Measurements from ENCODE around the gene IL32. TPM values are rescaled to one million over a fixed set of nuclear protein-coding genes. Genes with fewer than 3 reads are reported as not detected.
A peak's percentile ranks its signal among the peaks of the same experiment; 100 is the strongest.

The IL32 gene
- total and polyA plus RNA-seq, 7 donors, result 90.5 to 749 (median 192) TPM

DNA sequence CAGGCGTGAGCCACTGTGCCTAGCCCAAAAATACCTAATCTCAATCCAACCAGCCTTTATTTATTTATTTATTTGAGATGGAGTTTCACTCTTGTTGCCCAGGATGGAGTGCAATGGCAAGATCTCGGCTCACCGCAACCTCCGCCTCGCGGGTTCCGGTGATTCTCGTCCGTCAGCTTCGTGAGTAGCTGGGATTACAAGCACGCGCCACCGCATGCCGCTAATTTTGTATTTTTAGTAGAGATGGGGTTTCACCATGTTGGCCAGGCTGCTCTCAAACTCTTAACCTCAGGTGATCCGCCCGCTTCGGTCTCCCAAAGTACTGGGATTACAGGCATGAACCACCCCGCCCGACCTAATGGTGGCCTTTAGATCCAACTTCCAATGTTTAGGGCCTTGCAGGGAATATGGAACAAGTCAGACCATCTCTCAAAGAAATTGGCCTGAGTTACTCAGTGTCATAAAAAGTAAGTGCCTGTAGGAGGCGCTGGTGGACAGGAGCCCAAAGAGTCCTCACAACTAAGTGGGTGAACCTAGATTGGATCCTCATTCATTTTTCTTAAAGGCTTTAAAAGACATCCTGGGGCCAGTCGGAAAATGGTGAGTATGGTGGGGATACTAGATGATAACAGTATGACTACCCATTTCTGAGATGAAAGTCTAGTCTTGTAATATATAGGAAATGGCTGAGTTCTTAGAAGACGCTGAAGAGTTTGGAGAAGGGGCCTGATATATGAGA is 29.0 kb downstream of the IL32 start:
- peaks cover 0 to 5% (median 0%) of the 10 kb centered on the region in 3 donors for H3K27me3 ChIP-seq (ENCODE audit: insufficient read depth in 3 of 3, low read length in 2 of 3)
- ATAC-seq (no peak), DNase-seq (peak in 1 of 2 donors; percentile 19)
- 82 to 90% (median 87%) methylated on average over 22 of the region's 22 CpGs for WGBS, 3 donors
- H3K4me1 ChIP-seq, result no peaks in the 10 kb centered on the region
- no peak overlapping the region for H3K27ac ChIP-seq
- intact Hi-C loops (cut with DNase I), result loop anchor here (5.0 kb wide), 1 partner anchor 32 kb away; no protein-coding TSS in a partner anchor
- H3K36me3 ChIP-seq (ENCODE audit: insufficient read depth in 1 of 2, low read depth in 1 of 2), result no peaks in the 10 kb centered on the region
- H3K9me3 ChIP-seq, result no peaks in the 10 kb centered on the region
- no peak overlapping the region for H3K4me3 ChIP-seq
- TF ChIP-seq, protein P1, sequence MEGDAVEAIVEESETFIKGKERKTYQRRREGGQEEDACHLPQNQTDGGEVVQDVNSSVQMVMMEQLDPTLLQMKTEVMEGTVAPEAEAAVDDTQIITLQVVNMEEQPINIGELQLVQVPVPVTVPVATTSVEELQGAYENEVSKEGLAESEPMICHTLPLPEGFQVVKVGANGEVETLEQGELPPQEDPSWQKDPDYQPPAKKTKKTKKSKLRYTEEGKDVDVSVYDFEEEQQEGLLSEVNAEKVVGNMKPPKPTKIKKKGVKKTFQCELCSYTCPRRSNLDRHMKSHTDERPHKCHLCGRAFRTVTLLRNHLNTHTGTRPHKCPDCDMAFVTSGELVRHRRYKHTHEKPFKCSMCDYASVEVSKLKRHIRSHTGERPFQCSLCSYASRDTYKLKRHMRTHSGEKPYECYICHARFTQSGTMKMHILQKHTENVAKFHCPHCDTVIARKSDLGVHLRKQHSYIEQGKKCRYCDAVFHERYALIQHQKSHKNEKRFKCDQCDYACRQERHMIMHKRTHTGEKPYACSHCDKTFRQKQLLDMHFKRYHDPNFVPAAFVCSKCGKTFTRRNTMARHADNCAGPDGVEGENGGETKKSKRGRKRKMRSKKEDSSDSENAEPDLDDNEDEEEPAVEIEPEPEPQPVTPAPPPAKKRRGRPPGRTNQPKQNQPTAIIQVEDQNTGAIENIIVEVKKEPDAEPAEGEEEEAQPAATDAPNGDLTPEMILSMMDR (IDR thresholded peaks at IDR 0.05), result peak; percentile 29

GRCh38 chr16:3095869-3096268 is 30.4 kb downstream of the IL32 start:
- H3K9me3 ChIP-seq, result no peaks in the 10 kb centered on the region
- H3K36me3 ChIP-seq (ENCODE audit: insufficient read depth in 1 of 2, low read depth in 1 of 2), result no peaks in the 10 kb centered on the region
- WGBS, 3 donors, result 30 to 42% (median 35%) methylated on average over 4 of the region's 4 CpGs
- TF ChIP-seq, protein P1 (IDR thresholded peaks at IDR 0.05), result peak; percentile 14
- intact Hi-C loops (cut with DNase I), result loop anchor here (5.0 kb wide), 1 partner anchor 34 kb away; no protein-coding TSS in a partner anchor
- H3K4me3 ChIP-seq, result no peak overlapping the region
- no peak overlapping the region for H3K27ac ChIP-seq
- ATAC-seq (no peak), DNase-seq (peak in 1 of 2 donors; percentile 50)
- peaks cover 5% of the 10 kb centered on the region for H3K4me1 ChIP-seq
- H3K27me3 ChIP-seq (ENCODE audit: insufficient read depth in 3 of 3, low read length in 2 of 3), result peaks cover 0 to 5% (median 2%) of the 10 kb centered on the region in 3 donors

DNA sequence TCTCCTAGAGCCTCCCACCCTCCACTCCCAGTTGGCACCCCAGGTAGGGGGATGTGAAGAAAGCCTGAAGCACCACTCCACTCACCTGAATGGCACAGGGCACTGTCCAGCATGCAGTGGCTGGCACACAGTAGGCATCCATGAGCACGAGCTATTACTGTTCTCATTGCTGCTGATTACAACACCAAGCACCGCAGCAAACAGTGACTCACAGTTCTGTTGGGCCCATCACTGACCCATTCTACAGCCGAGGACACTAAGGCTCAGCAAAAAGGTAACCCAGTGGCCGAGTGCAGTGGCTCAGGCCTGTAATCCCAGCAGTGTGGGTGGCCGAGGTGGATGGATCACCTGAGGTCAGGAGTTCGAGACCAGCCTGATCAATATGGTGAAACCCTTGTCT is 30.9 kb downstream of the IL32 start:
- H3K27me3 ChIP-seq (ENCODE audit: insufficient read depth in 3 of 3, low read length in 2 of 3), result peaks cover 0 to 5% (median 2%) of the 10 kb centered on the region in 3 donors
- TF ChIP-seq, protein P1 (IDR thresholded peaks at IDR 0.05), result no peak
- no peak overlapping the region for H3K27ac ChIP-seq
- ATAC-seq (no peak), DNase-seq (peak in 1 of 2 donors; percentile 14)
- no peak overlapping the region for H3K4me3 ChIP-seq
- no peaks in the 10 kb centered on the region for H3K9me3 ChIP-seq
- WGBS, 3 donors, result 88 to 90% (median 89%) methylated on average over 6 of the region's 6 CpGs
- intact Hi-C loops (cut with DNase I), result loop anchor here (5.0 kb wide), 1 partner anchor 34 kb away; no protein-coding TSS in a partner anchor
- H3K4me1 ChIP-seq, result peaks cover 8% of the 10 kb centered on the region
- H3K36me3 ChIP-seq (ENCODE audit: insufficient read depth in 1 of 2, low read depth in 1 of 2), result no peaks in the 10 kb centered on the region

DNA sequence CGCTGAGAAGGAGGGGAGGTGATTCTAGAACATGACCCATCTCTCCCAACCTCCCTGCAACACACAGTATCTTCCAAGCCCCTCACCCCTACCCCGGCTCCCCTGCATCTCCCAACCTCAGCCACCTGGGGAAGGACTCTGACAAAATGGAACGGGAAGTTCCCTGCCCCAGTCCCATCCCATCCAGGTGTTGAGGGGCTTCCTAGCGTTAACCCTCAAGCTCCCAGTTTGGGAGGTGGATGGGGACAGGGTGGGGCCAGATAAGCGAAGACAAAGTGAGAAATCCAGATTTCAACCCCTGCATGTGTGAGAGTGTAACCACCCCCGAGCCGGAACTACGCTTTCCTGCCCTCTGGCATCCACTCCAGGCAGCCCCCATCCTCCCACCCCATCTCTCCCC is 31.8 kb downstream of the IL32 start:
- peaks cover 0 to 5% (median 2%) of the 10 kb centered on the region in 3 donors for H3K27me3 ChIP-seq (ENCODE audit: insufficient read depth in 3 of 3, low read length in 2 of 3)
- DNase-seq (peak in 1 of 2 donors; percentile 24), ATAC-seq (no peak)
- peaks cover 8% of the 10 kb centered on the region for H3K4me1 ChIP-seq
- H3K9me3 ChIP-seq, result no peaks in the 10 kb centered on the region
- no peaks in the 10 kb centered on the region for H3K36me3 ChIP-seq (ENCODE audit: insufficient read depth in 1 of 2, low read depth in 1 of 2)
- no peak overlapping the region for H3K4me3 ChIP-seq
- TF ChIP-seq, protein P1 (IDR thresholded peaks at IDR 0.05), result no peak
- 49 to 60% (median 50%) methylated on average over 8 of the region's 8 CpGs for WGBS, 3 donors
- intact Hi-C loops (cut with DNase I), result loop anchor here (5.0 kb wide), 1 partner anchor 35 kb away; no protein-coding TSS in a partner anchor
- H3K27ac ChIP-seq, result no peak overlapping the region

Measured in psoas muscle (tissue), 8 donors.